GM12873 (cell line): ENCODE measurements around the gene SCCPDH.
A peak's percentile ranks its signal among the peaks of the same experiment; 100 is the strongest.

Experiments used
- TF ChIP-seq, protein P1 (sequence below): IDR thresholded peaks from 2 replicates; pipeline ENCODE4 v1.5.1; 2012; ENCODE audit warnings: low read depth, mild to moderate bottlenecking, moderate library complexity, low read length, control low read depth; ENCODE audit not compliant: insufficient read depth; ENCODE audit errors: missing control alignments

The SCCPDH gene

DNA sequence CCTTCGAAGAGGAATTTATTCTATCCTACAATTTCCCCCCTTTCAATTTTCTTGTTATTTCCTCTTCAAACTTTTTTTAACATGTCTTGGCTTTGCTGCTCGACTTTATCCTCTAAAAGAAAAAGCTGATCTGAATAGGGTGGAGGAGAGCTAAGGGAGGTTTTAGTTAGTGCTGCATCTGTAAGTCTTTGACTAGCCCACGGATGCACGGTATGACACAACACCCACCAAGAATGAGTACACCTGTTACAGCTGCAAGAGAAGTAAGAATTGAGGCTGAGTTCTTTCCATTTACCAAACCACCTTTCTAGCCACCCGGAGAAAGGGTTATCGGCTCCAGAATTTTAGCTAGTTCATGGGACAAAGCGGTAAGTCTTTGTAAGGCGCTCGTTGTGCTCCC is 23.8 kb downstream of the SCCPDH start:
- TF ChIP-seq, protein P1, sequence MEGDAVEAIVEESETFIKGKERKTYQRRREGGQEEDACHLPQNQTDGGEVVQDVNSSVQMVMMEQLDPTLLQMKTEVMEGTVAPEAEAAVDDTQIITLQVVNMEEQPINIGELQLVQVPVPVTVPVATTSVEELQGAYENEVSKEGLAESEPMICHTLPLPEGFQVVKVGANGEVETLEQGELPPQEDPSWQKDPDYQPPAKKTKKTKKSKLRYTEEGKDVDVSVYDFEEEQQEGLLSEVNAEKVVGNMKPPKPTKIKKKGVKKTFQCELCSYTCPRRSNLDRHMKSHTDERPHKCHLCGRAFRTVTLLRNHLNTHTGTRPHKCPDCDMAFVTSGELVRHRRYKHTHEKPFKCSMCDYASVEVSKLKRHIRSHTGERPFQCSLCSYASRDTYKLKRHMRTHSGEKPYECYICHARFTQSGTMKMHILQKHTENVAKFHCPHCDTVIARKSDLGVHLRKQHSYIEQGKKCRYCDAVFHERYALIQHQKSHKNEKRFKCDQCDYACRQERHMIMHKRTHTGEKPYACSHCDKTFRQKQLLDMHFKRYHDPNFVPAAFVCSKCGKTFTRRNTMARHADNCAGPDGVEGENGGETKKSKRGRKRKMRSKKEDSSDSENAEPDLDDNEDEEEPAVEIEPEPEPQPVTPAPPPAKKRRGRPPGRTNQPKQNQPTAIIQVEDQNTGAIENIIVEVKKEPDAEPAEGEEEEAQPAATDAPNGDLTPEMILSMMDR: no peak

DNA sequence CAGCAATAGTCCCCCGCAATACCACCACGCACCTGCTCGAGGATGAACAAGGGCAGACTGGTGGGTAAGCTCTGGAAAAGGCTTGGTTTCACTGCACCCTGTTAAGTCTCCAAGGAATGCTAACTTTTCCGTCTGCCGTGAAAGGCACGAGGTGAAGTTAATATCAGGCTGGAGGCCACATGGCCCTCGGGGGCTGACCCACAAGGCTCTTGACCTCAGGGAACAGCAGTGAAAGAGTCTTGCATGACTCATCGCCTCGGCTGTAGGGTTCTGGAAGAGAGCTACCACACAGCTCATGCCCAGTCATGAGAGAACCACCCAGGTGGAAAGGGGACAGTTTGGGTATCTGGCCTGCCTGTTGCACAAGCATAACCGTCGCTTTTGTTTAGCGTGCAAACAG is 24.7 kb downstream of the SCCPDH start:
- TF ChIP-seq, protein P1: no peak

DNA sequence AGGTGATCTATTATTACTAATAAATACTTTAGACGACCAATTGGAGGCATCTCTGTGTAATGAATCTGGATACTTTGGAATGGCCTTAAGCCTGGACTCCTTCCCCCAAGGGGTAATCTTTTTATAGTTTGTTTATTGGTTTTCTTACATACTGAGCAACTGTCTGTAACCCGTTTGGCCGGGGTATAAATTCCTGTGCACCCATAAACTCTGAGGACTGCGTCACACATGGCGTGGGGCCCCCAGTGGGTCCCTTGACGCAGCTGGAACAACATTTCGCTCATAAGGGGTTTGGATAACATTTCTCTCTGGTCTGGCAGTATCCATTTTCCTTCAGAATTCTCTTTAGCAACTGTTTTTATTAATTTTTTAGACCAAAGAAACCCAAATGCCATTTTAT is 26.5 kb downstream of the SCCPDH start:
- TF ChIP-seq, protein P1: no peak

DNA sequence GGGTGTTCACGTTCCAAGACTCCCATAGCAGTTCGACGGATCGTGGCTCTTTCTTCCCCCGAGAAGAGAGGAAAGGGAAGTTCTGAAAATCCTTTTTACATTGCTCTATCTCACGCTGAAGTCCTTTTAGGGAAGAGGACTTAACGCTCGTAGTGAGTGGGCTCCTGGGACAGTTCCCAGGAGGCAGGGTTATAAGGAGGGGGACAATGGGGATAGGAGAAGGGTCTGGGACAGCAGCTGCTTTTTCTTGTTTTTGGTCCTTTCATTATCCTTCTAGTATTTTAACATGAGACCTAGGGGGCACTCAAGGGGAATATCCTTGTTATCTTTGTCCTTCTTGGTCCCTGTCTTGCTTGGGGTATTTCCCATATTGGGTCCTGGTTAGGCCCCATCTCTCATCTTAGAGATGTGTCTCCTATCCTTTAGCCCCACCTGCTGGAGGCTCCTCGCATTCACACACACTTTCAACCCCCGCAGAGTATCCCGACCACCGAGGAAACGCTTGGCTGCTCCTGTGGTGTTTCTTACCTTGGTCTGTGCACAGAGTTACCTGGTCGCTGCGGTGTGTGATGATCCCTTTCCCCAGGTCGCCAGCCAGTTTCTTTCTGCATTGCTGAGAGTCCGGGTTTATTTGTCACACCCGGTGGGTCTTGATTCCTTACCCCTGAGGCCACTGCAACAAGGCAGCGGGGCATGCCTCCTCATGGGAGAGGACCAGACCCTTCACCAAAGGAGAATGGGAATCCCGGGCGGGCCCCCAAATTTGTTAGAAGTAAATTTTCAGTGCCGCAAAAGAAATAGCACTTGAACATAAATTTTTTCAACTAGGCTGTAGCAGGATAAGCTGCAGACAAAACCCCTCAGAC is 29.7 kb downstream of the SCCPDH start:
- TF ChIP-seq, protein P1: peak; percentile 89

DNA sequence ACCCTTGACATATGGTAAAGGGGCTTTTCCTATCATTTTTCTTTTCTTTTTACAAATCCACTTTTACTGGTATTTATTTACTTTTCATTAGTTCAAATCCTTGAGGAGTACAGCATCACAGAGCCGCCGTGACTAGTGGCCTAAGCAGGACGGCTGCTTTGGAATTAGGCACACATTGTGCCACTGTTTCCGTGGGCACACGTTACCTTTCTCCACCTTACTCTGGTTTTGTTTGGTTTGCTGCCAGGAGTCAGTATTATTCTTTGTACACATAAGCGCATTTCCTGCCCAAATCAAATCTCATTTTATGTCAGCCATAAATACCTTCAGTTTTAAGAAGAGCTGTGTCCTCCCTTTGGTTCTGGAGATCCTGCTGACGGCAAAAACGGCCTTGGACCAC is 31.2 kb downstream of the SCCPDH start:
- TF ChIP-seq, protein P1: no peak

DNA sequence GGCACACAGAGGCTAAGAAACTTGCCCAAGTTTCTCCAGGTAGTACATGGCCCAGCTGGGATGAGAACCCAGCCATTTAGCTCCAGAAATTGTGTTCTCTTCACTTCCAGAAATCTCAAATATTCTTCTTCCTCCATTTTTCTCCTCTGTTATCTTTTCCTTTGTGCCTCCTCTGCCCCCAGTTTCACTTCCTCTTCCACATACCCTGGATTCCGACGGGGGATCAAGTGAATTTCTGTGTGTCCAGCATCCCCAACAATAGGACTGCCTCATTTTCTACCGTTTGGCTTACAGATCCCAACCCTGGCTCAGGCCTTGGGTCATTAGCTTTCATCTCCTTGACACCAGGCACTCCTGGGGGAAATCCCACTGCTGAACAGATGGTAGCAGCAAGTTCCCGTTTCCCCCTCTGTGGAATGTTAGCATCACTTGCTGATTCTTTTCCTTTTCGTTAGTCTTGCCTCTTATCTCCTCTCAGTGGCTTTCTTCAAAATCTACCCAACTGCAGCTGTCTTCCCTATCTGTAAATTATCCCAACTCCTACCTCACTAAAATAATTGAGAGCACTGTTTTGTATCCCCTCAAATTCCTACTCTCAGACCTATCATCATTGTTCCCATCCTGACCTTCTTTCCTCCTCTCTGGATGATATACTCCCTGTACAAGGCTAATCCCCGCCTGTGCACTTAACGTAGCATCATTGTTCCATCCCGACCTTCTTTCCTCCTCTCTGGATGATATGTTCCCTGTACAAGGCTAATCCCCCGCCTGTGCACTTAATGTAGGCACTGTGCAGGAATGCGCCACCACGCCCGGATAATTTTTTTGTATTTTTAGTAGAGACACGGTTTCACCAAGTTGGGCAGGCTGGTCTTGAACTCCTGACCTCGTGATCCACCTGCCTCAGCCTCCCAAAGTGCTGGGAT is 36.5 kb downstream of the SCCPDH start:
- TF ChIP-seq, protein P1: no peak

DNA sequence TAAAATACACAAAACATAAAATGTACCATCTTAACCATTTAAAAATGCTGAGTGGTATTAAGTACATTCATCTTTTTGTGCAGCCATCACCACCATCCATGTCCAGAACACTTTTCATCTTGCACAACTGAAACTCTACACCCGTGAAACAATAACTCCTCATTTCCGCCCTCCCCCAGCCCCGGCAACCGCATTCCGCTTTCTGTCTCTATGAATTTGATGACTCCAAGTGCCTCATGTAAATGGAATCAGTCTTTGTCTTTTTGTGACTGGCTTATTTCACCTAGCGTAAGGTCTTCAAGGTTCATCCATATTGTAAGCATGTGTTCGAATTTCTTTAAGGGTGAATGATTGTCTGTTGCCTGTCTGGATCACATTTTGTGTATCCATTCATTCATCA is 37.2 kb downstream of the SCCPDH start:
- TF ChIP-seq, protein P1: no peak
